ENCODE data around the gene TMEM167B. TPM values are rescaled to one million over a fixed set of nuclear protein-coding genes. Genes with fewer than 3 reads are reported as not detected.

The TMEM167B gene
- polyA plus RNA-seq, 1 donor (not counting 4 experiments of a cell fraction or from before 2014, with no cell fraction given), result 15.7 TPM

DNA sequence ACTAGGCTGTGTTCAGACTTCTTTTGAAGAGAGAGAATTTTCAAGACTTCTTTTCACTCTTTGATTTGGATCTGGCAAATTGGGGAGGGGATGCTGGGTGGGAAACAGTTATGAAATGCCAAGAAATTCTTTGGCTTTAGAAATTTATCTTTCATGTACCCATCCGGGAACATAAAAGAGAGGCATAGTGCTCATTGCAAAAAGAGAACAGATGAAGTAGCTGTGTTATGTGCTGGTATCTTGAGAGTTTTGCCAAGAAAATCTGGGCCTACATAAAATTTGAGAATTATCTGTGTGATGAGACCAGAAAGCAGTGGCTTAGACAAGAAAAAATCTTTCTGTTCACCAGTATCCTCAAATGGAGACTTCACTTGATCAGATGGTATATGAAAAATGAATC, 4.3 kb downstream of the TMEM167B start:
- H3K27ac ChIP-seq (ENCODE audit: control insufficient read depth, insufficient read depth, low read length), result no peak overlapping the region
- H3K9me3 ChIP-seq (ENCODE audit: control insufficient read depth, low read depth, low read length), result no peaks in the 10 kb centered on the region
- peaks cover 23% of the 10 kb centered on the region for H3K79me2 ChIP-seq (ENCODE audit: control insufficient read depth, insufficient read depth, low read length)
- TF ChIP-seq, protein P1, sequence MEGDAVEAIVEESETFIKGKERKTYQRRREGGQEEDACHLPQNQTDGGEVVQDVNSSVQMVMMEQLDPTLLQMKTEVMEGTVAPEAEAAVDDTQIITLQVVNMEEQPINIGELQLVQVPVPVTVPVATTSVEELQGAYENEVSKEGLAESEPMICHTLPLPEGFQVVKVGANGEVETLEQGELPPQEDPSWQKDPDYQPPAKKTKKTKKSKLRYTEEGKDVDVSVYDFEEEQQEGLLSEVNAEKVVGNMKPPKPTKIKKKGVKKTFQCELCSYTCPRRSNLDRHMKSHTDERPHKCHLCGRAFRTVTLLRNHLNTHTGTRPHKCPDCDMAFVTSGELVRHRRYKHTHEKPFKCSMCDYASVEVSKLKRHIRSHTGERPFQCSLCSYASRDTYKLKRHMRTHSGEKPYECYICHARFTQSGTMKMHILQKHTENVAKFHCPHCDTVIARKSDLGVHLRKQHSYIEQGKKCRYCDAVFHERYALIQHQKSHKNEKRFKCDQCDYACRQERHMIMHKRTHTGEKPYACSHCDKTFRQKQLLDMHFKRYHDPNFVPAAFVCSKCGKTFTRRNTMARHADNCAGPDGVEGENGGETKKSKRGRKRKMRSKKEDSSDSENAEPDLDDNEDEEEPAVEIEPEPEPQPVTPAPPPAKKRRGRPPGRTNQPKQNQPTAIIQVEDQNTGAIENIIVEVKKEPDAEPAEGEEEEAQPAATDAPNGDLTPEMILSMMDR (optimal IDR thresholded peaks at IDR 0.05 in 1 of 3, IDR thresholded peaks at IDR 0.05 in 1 of 3, conservative IDR thresholded peaks at IDR 0.05 in 1 of 3; ENCODE audit: extremely low read depth in 1 of 3, insufficient read depth in 2 of 3, low read length in 3 of 3), result no peak
- TF ChIP-seq EZH2 (IDR thresholded peaks at IDR 0.05; ENCODE audit: low read length), result no peak
- no peak overlapping the region for H3K9ac ChIP-seq (ENCODE audit: control insufficient read depth, extremely low read depth, insufficient read depth, low read length)
- no peaks in the 10 kb centered on the region for H3K9me1 ChIP-seq (ENCODE audit: control insufficient read depth, extremely low read depth, insufficient read depth, low read length)
- H3K27me3 ChIP-seq (ENCODE audit: control insufficient read depth, extremely low read depth, insufficient read depth, low read length), result no peaks in the 10 kb centered on the region
- no peak for FAIRE-seq
- no peaks in the 10 kb centered on the region for H4K20me1 ChIP-seq (ENCODE audit: control insufficient read depth, extremely low read depth, insufficient read depth, low read length)
- peaks cover 7 to 8% of the 10 kb centered on the region in 2 experiments for H3K36me3 ChIP-seq (ENCODE audit: control insufficient read depth in 2 of 2, extremely low read depth in 1 of 2, insufficient read depth in 2 of 2, low read length in 2 of 2)
- no peak overlapping the region for H3K4me3 ChIP-seq (ENCODE audit: control insufficient read depth in 2 of 3, extremely low read depth in 1 of 3, insufficient read depth in 2 of 3, low read depth in 1 of 3, low read length in 3 of 3)
- dilution Hi-C loops (cut with MboI; ENCODE audit: extremely low pct_ligation_motif_present, low sequenced_read_pairs), result no loop called here
- no peak overlapping the region for H3K4me2 ChIP-seq (ENCODE audit: control insufficient read depth, extremely low read depth, insufficient read depth, low read depth, low read length)
- H2AFZ ChIP-seq (ENCODE audit: control insufficient read depth, low read length), result no peak overlapping the region
- no peak for DNase-seq (ENCODE audit: low read depth, low spot score)
- peaks cover 19% of the 10 kb centered on the region for H3K4me1 ChIP-seq (ENCODE audit: control insufficient read depth, extremely low read depth, insufficient read depth, low read length)

DNA sequence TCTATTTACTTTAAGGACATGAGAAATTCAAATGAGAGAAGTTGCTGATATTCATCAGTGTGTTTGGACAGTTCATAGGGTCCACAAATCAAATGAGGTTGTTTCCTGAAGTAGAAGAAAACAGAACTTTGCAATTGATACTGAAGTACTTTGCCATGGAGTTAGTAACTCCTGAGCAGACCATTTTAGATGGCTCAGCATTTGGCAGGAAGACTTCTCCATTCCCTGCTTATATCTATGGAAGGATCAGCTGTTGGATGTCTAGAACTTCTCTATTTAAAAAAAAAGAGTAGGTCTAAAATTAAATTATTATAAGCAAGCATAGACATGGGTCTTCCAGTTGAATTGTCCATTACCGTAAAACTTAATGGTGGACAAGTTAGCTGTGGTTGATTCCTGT, 5.1 kb downstream of the TMEM167B start:
- Histone ChIP-seq H3K4me3 (ENCODE audit: control insufficient read depth in 2 of 3, extremely low read depth in 1 of 3, insufficient read depth in 2 of 3, low read depth in 1 of 3, low read length in 3 of 3) (no peak overlapping the region), H3K4me1 (ENCODE audit: control insufficient read depth, extremely low read depth, insufficient read depth, low read length) (peaks cover 19% of the 10 kb centered on the region), H3K4me2 (ENCODE audit: control insufficient read depth, extremely low read depth, insufficient read depth, low read depth, low read length) (no peak overlapping the region), H3K27me3 (ENCODE audit: control insufficient read depth, extremely low read depth, insufficient read depth, low read length) (no peaks in the 10 kb centered on the region), H2AFZ (ENCODE audit: control insufficient read depth, low read length) (no peak overlapping the region), H3K9me1 (ENCODE audit: control insufficient read depth, extremely low read depth, insufficient read depth, low read length) (no peaks in the 10 kb centered on the region), H3K36me3 (ENCODE audit: control insufficient read depth in 2 of 2, extremely low read depth in 1 of 2, insufficient read depth in 2 of 2, low read length in 2 of 2) (peaks cover 7 to 8% of the 10 kb centered on the region in 2 experiments), H3K9me3 (ENCODE audit: control insufficient read depth, low read depth, low read length) (no peaks in the 10 kb centered on the region), H3K9ac (ENCODE audit: control insufficient read depth, extremely low read depth, insufficient read depth, low read length) (no peak overlapping the region), H4K20me1 (ENCODE audit: control insufficient read depth, extremely low read depth, insufficient read depth, low read length) (no peaks in the 10 kb centered on the region), H3K79me2 (ENCODE audit: control insufficient read depth, insufficient read depth, low read length) (peaks cover 30% of the 10 kb centered on the region), H3K27ac (ENCODE audit: control insufficient read depth, insufficient read depth, low read length) (no peak overlapping the region)
- FAIRE-seq (no peak), DNase-seq (ENCODE audit: low read depth, low spot score) (no peak)
- no peak for TF ChIP-seq EZH2 (IDR thresholded peaks at IDR 0.05; ENCODE audit: low read length)
- dilution Hi-C loops (cut with MboI; ENCODE audit: extremely low pct_ligation_motif_present, low sequenced_read_pairs), result no loop called here

GRCh38 chr1:109096120-109096519, 5.6 kb downstream of the TMEM167B start:
- H3K9me1 ChIP-seq (ENCODE audit: control insufficient read depth, extremely low read depth, insufficient read depth, low read length), result no peaks in the 10 kb centered on the region
- H3K27me3 ChIP-seq (ENCODE audit: control insufficient read depth, extremely low read depth, insufficient read depth, low read length), result no peaks in the 10 kb centered on the region
- H3K4me2 ChIP-seq (ENCODE audit: control insufficient read depth, extremely low read depth, insufficient read depth, low read depth, low read length), result peak overlapping the region; percentile 35
- FAIRE-seq, result no peak
- H2AFZ ChIP-seq (ENCODE audit: control insufficient read depth, low read length), result no peak overlapping the region
- dilution Hi-C loops (cut with MboI; ENCODE audit: extremely low pct_ligation_motif_present, low sequenced_read_pairs), result no loop called here
- peaks cover 19% of the 10 kb centered on the region for H3K4me1 ChIP-seq (ENCODE audit: control insufficient read depth, extremely low read depth, insufficient read depth, low read length)
- peaks cover 35% of the 10 kb centered on the region for H3K79me2 ChIP-seq (ENCODE audit: control insufficient read depth, insufficient read depth, low read length)
- DNase-seq (ENCODE audit: low read depth, low spot score), result no peak
- TF ChIP-seq, protein P1 (optimal IDR thresholded peaks at IDR 0.05 in 1 of 3, IDR thresholded peaks at IDR 0.05 in 1 of 3, conservative IDR thresholded peaks at IDR 0.05 in 1 of 3; ENCODE audit: extremely low read depth in 1 of 3, insufficient read depth in 2 of 3, low read length in 3 of 3), result no peak
- TF ChIP-seq EZH2 (IDR thresholded peaks at IDR 0.05; ENCODE audit: low read length), result no peak
- peaks cover 7 to 8% of the 10 kb centered on the region in 2 experiments for H3K36me3 ChIP-seq (ENCODE audit: control insufficient read depth in 2 of 2, extremely low read depth in 1 of 2, insufficient read depth in 2 of 2, low read length in 2 of 2)
- no peak overlapping the region for H3K4me3 ChIP-seq (ENCODE audit: control insufficient read depth in 2 of 3, extremely low read depth in 1 of 3, insufficient read depth in 2 of 3, low read depth in 1 of 3, low read length in 3 of 3)
- no peaks in the 10 kb centered on the region for H3K9me3 ChIP-seq (ENCODE audit: control insufficient read depth, low read depth, low read length)
- H4K20me1 ChIP-seq (ENCODE audit: control insufficient read depth, extremely low read depth, insufficient read depth, low read length), result no peaks in the 10 kb centered on the region
- H3K9ac ChIP-seq (ENCODE audit: control insufficient read depth, extremely low read depth, insufficient read depth, low read length), result no peak overlapping the region
- H3K27ac ChIP-seq (ENCODE audit: control insufficient read depth, insufficient read depth, low read length), result peak overlapping the region; percentile 18

All from keratinocyte (primary cell).